T-helper 2 cell (primary cell): ENCODE measurements around the gene MRAP.
A peak's percentile ranks its signal among the peaks of the same experiment; 100 is the strongest.

Experiments
- DNase-seq, 5 experiments: peaks; one replicate each; pipeline versions ENCODE4 v3.0.0 to v3.0.0-alpha.2; 2012 to 2022

The MRAP gene

GRCh38 chr21:32350211-32350980, 51.7 kb downstream of the MRAP start:
- DNase-seq: no peak

GRCh38 chr21:32350981-32351380, 52.3 kb downstream of the MRAP start:
- DNase-seq: no peak

GRCh38 chr21:32351428-32351827, 52.8 kb downstream of the MRAP start:
- no peak for DNase-seq

GRCh38 chr21:32352526-32352925, 53.9 kb downstream of the MRAP start:
- no peak for DNase-seq

- no peak for DNase-seq
Observed at GRCh38 chr21:32353002-32353711, 54.5 kb downstream of the MRAP start.

GRCh38 chr21:32356874-32357395, 58.3 kb downstream of the MRAP start:
- DNase-seq: no peak

GRCh38 chr21:32359719-32360260, 61.1 kb downstream of the MRAP start:
- DNase-seq: peak in 1 of 5 experiments; percentile 4

GRCh38 chr21:32360401-32360975, 61.8 kb downstream of the MRAP start:
- DNase-seq: no peak
